ENCODE results near the gene RNF34. TPM values are rescaled to one million over a fixed set of nuclear protein-coding genes. Genes with fewer than 3 reads are reported as not detected.
A peak's percentile ranks its signal among the peaks of the same experiment; 100 is the strongest.

The RNF34 gene
- total and polyA plus RNA-seq, 2 of the 8 experiments (the other 6 are each of a cell fraction or from before 2014, with no cell fraction given) = 37.9 to 57.6 TPM

GRCh38 chr12:121424624-121424975 is 24.7 kb downstream of the RNF34 start:
- no peak overlapping the region for H3K27ac ChIP-seq (ENCODE audit: low read depth, low read length)
- peaks cover 2% of the 10 kb centered on the region; the same call in 1 of the 2 replicates for H3K79me1 ChIP-seq (ENCODE audit: low read depth, low read length)
- H4K91ac ChIP-seq (replicated peaks; ENCODE audit: insufficient read length, low read length) = no peak overlapping the region
- no peak overlapping the region for H3K18ac ChIP-seq (ENCODE audit: extremely low read depth, low read length)
- H3K4me3 ChIP-seq (ENCODE audit: extremely low read depth in 1 of 4, insufficient read depth in 2 of 4, low read depth in 3 of 4, low read length in 4 of 4) = no peak overlapping the region
- no peak overlapping the region for H2AFZ ChIP-seq (ENCODE audit: low read length)
- H4K20me1 ChIP-seq (replicated peaks in 1 of 2; ENCODE audit: control insufficient read depth in 1 of 2, insufficient read depth in 2 of 2, low read length in 2 of 2) = peaks cover 5% of the 10 kb centered on the region in 2 experiments
- ChIA-PET CTCF (ENCODE audit: partially characterized antibody) (interaction anchor here (0.8 to 5.5 kb wide), 4 partner anchors 9 to 53 kb away, joined by 3 to 49 read pairs (median 4); no protein-coding TSS in a partner anchor), POLR2A (ENCODE audit: partially characterized antibody) (interaction anchor here (0.6 to 2.8 kb wide), 8 partner anchors 9 to 108 kb away, joined by 3 to 10 read pairs (median 3); no protein-coding TSS in a partner anchor)
- peaks cover 31 to 95% (median 69%) of the 10 kb centered on the region in 4 experiments for H3K36me3 ChIP-seq (ENCODE audit: control insufficient read depth in 2 of 4, insufficient read depth in 4 of 4, low read length in 3 of 4)
- H2BK5ac ChIP-seq (ENCODE audit: low read depth, low read length) = no peak overlapping the region
- no peak overlapping the region for H2BK20ac ChIP-seq (ENCODE audit: low read length)
- H3K9ac ChIP-seq (replicated peaks in 1 of 4; ENCODE audit: extremely low read depth in 1 of 4, low read depth in 3 of 4, low read length in 3 of 4) = no peak overlapping the region
- DNase-seq (ENCODE audit: low read depth in 1 of 2, low spot score in 2 of 2) = no peak
- no peak overlapping the region for H3K23ac ChIP-seq (ENCODE audit: insufficient read length)
- H2BK120ac ChIP-seq (replicated peaks; ENCODE audit: low read depth, low read length) = no peak overlapping the region
- H4K8ac ChIP-seq (ENCODE audit: extremely low read depth, insufficient read depth, low read length) = no peak overlapping the region
- 100% methylated on average over 1 of the region's 1 CpG; no CpG with 5 or more reads in 1 of the 2 experiments for WGBS, 2 experiments (ENCODE audit: extremely low coverage in 1 of 2, insufficient coverage in 1 of 2, insufficient read length in 1 of 2, insufficient replicate concordance in 2 of 2, low coverage in 1 of 2, low lambda C conversion rate in 2 of 2, missing lambda C conversion rate in 1 of 2)
- H2BK15ac ChIP-seq (ENCODE audit: low read length) = no peak overlapping the region
- no peak overlapping the region for H2AK5ac ChIP-seq (ENCODE audit: low read depth, low read length)
- H3K14ac ChIP-seq (ENCODE audit: insufficient read length) = no peak overlapping the region
- no peak overlapping the region for H2BK12ac ChIP-seq (ENCODE audit: low read depth, low read length)
- FAIRE-seq = no peak
- TF ChIP-seq E2F6 (IDR thresholded peaks at IDR 0.05) = no peak
- TF ChIP-seq POLR2AphosphoS5 (IDR thresholded peaks at IDR 0.05; ENCODE audit: low read depth, low read length) = 0 out of 2 replicates have a peak, but pooled peaks have one; percentile 11
- no peak overlapping the region for H3K56ac ChIP-seq (replicated peaks; ENCODE audit: insufficient read length, low read depth, low read length)
- H3K23me2 ChIP-seq (ENCODE audit: low read depth, low read length) = no peaks in the 10 kb centered on the region
- no peak overlapping the region for H4K5ac ChIP-seq (ENCODE audit: insufficient read length, low read depth, low read length)
- no peaks in the 10 kb centered on the region for H3K79me2 ChIP-seq (ENCODE audit: control insufficient read depth in 1 of 2, insufficient read depth in 2 of 2, low read length in 2 of 2)
- H3K4me2 ChIP-seq (ENCODE audit: insufficient read depth in 1 of 2, low read depth in 2 of 2, low read length in 2 of 2) = no peak overlapping the region
- H3K9me3 ChIP-seq (ENCODE audit: insufficient read depth in 2 of 2, low read depth in 1 of 2, low read length in 1 of 2) = no peaks in the 10 kb centered on the region
- H3K4ac ChIP-seq (replicated peaks; ENCODE audit: insufficient read length, low read depth, low read length) = no peak overlapping the region
- no peaks in the 10 kb centered on the region for H3K4me1 ChIP-seq (replicated peaks in 1 of 4; ENCODE audit: control insufficient read depth in 3 of 4, insufficient read depth in 4 of 4, low read length in 3 of 4)
- no peaks in the 10 kb centered on the region for H3K27me3 ChIP-seq (replicated peaks in 1 of 4; ENCODE audit: control insufficient read depth in 3 of 4, extremely low read depth in 1 of 4, insufficient read depth in 3 of 4, low read length in 3 of 4)
